AG04450 (cell line): ENCODE results near the gene SPAG9. TPM values are rescaled to one million over a fixed set of nuclear protein-coding genes. Genes with fewer than 3 reads are reported as not detected.

ENCODE experiments used
- CTCF ChIA-PET: fragments of 300-600, 350-600 bp; formaldehyde crosslinking; extraction: SDS; loops from one replicate; lab custom pipeline; 2022; ENCODE audit warnings: antibody characterized with exemption, inconsistent platforms; lab: Charles Lee
- POLR2A ChIA-PET: fragments of 350-600 bp; formaldehyde crosslinking; extraction: SDS; loops from one replicate; lab custom pipeline; 2021; ENCODE audit warnings: antibody characterized with exemption, inconsistent platforms; lab: Yijun Ruan, JAX
- DNase-seq: peaks from one replicate; pipeline ENCODE4 v3.0.0-alpha.2; 2011; ENCODE audit warnings: low read depth, low spot score
- H3K27ac ChIP-seq: one replicate; pipeline ENCODE4 v1.5.1; 2012; ENCODE audit warnings: low read depth, low read length, control low read depth
- H3K27me3 ChIP-seq: one replicate; pipeline ENCODE4 v1.6.0; 2012; ENCODE audit warnings: low read length; ENCODE audit not compliant: control insufficient read depth, insufficient read depth
- H3K4me3 ChIP-seq: 2 replicates; pipeline ENCODE4 v1.5.1; 2011; ENCODE audit warnings: mild to moderate bottlenecking, low read depth, low read length, control low read depth
- H3K9me3 ChIP-seq: 2 replicates; pipeline ENCODE4 v1.5.1; 2012; ENCODE audit warnings: low read length; ENCODE audit not compliant: control insufficient read depth, insufficient read depth
- CTCF ChIP-seq: IDR thresholded peaks from 2 replicates; pipeline ENCODE4 v1.5.1; 2011; ENCODE audit warnings: low read depth, low read length, control low read depth, inconsistent platforms
- polyA minus RNA-seq: library from RNA; depleted of rRNA, polyadenylated mRNA; stranded (reverse); fragments of >200 nt; gene quantifications from 2 replicates; pipeline ENCODE4 v1.2.3, GENCODE V29; 2011; rRNA and poly(A)+ RNA removed
- polyA plus RNA-seq: library from polyadenylated mRNA; depleted of rRNA; stranded (reverse); fragments of >200 nt; gene quantifications from 2 replicates; pipeline ENCODE4 v1.2.3, GENCODE V29; 2011; rRNA removed

SPAG9 gene
- 31.4 and 42.1 TPM in 2 replicates for polyA plus RNA-seq
- 47.6 and 62.3 TPM in 2 replicates for polyA minus RNA-seq

GRCh38 chr17:51120739-51121619, at the start of gene SPAG9:
Gene SPAG9 (minus strand): TSS chr17:51120868. CDS start chr17:51120656, 212 bp downstream.
- H3K9me3 ChIP-seq, result no peaks in the 10 kb centered on the region; the same call in 1 of the 2 replicates
- no peak for TF ChIP-seq CTCF
- H3K27me3 ChIP-seq, result no peaks in the 10 kb centered on the region
- ChIA-PET CTCF (interaction anchor here (0.7 to 1.8 kb wide), 3 partner anchors 32 to 119 kb away, joined by 3 to 4 read pairs (median 4); partner anchors contain the start of gene NME1), POLR2A (interaction anchor here (0.6 to 1.5 kb wide), 4 partner anchors 32 to 64 kb away, joined by 4 to 10 read pairs (median 4); partner anchors contain the start of gene NME1)
- peak; percentile 87 for DNase-seq
- peak within 1 kb of the TSS; percentile 98 for H3K27ac ChIP-seq
- peak within 1 kb of the TSS; percentile 98 for H3K4me3 ChIP-seq

- no peak overlapping the region for H3K4me3 ChIP-seq
- ChIA-PET POLR2A (no interaction called here), CTCF (no interaction called here)
- no peaks in the 10 kb centered on the region for H3K27me3 ChIP-seq
- no peak for TF ChIP-seq CTCF
- no peak for DNase-seq
- no peaks in the 10 kb centered on the region; the same call in 1 of the 2 replicates for H3K9me3 ChIP-seq
- H3K27ac ChIP-seq, result no peak overlapping the region
Observed at GRCh38 chr17:51169340-51169739, 48.7 kb upstream of the SPAG9 start.

- CTCF ChIA-PET, result no interaction called here
- peak overlapping the region; percentile 75 for H3K27ac ChIP-seq
- POLR2A ChIA-PET, result no interaction called here
Observed at GRCh38 chr17:51166987-51167931, 46.6 kb upstream of the SPAG9 start.

More at GRCh38 chr17:51166987-51167931, 46.6 kb upstream of the SPAG9 start:
- Histone ChIP-seq H3K27me3 (no peaks in the 10 kb centered on the region), H3K4me3 (peak overlapping the region; percentile 93), H3K9me3 (no peaks in the 10 kb centered on the region; the same call in 1 of the 2 replicates)
- peak; percentile 78 for TF ChIP-seq CTCF
- no peak for DNase-seq
